ENCODE data around the gene XNDC1N.

DNA sequence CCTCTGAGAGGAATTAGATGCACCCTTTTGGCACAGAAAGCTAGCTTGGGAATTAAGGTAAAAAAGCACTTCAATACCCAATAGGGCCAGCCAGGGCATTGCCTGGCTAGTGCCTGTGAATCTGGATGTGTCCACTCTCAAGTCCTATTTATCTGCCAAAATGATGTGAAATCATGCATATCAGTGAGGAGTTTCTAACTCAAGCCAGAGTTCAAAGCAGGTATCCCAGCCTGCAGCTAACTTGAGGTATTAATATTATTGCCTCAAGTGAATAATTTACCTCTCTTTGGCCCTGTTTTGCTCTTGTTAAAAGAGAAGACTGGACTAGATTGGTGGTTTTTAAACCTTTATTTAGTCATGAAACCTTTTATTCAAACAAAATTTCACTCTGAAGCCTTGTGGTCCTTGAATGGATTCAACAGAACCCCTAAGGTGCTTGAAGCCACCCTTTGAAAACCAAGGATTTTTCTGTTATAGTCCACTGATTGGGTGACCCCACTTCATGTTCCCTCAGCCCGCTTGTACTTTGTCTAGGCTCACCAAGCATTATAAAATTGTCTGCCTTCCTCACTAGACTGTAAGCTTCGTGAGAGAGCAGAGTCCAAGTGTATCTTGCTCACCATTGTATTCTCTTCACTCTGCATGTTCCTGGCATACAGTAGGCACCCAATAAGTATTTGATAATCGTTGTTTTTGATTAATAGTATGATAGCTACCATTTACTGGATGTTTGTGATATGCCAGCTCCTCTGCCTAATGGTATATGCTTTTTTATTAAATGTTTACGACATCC, 4.9 kb upstream of the XNDC1N start:
- no peak for TF ChIP-seq EP300 (IDR thresholded peaks at IDR 0.05; ENCODE audit: borderline replicate concordance)
- TF ChIP-seq CEBPB (IDR thresholded peaks at IDR 0.05): no peak
- no peak for TF ChIP-seq RAD21 (IDR thresholded peaks at IDR 0.05; ENCODE audit: low read depth)
- TF ChIP-seq MAX (IDR thresholded peaks at IDR 0.05): no peak
- TF ChIP-seq NFIC (IDR thresholded peaks at IDR 0.05): no peak
- TF ChIP-seq CREB1 (IDR thresholded peaks at IDR 0.05; ENCODE audit: low read depth): no peak
- no peak for TF ChIP-seq TAF1 (IDR thresholded peaks at IDR 0.05; ENCODE audit: low read depth)
- TF ChIP-seq, protein P1, sequence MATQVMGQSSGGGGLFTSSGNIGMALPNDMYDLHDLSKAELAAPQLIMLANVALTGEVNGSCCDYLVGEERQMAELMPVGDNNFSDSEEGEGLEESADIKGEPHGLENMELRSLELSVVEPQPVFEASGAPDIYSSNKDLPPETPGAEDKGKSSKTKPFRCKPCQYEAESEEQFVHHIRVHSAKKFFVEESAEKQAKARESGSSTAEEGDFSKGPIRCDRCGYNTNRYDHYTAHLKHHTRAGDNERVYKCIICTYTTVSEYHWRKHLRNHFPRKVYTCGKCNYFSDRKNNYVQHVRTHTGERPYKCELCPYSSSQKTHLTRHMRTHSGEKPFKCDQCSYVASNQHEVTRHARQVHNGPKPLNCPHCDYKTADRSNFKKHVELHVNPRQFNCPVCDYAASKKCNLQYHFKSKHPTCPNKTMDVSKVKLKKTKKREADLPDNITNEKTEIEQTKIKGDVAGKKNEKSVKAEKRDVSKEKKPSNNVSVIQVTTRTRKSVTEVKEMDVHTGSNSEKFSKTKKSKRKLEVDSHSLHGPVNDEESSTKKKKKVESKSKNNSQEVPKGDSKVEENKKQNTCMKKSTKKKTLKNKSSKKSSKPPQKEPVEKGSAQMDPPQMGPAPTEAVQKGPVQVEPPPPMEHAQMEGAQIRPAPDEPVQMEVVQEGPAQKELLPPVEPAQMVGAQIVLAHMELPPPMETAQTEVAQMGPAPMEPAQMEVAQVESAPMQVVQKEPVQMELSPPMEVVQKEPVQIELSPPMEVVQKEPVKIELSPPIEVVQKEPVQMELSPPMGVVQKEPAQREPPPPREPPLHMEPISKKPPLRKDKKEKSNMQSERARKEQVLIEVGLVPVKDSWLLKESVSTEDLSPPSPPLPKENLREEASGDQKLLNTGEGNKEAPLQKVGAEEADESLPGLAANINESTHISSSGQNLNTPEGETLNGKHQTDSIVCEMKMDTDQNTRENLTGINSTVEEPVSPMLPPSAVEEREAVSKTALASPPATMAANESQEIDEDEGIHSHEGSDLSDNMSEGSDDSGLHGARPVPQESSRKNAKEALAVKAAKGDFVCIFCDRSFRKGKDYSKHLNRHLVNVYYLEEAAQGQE (IDR thresholded peaks at IDR 0.05; ENCODE audit: low read depth): no peak
- TF ChIP-seq ZBTB7A (IDR thresholded peaks at IDR 0.05; ENCODE audit: low read depth): no peak
- TF ChIP-seq, protein P2, sequence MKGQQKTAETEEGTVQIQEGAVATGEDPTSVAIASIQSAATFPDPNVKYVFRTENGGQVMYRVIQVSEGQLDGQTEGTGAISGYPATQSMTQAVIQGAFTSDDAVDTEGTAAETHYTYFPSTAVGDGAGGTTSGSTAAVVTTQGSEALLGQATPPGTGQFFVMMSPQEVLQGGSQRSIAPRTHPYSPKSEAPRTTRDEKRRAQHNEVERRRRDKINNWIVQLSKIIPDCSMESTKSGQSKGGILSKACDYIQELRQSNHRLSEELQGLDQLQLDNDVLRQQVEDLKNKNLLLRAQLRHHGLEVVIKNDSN (IDR thresholded peaks at IDR 0.05): no peak
- TF ChIP-seq EGR1 (IDR thresholded peaks at IDR 0.05): no peak
- TF ChIP-seq FOXM1 (IDR thresholded peaks at IDR 0.05; ENCODE audit: borderline replicate concordance, low read depth): no peak
